Left lung (tissue), 10 donors: ENCODE measurements around the gene ATP6V1A. TPM values are rescaled to one million over a fixed set of nuclear protein-coding genes. Genes with fewer than 3 reads are reported as not detected.
A peak's percentile ranks its signal among the peaks of the same experiment; 100 is the strongest.
"Not testable (repeated sequence)": the region's sequence is repeated elsewhere in the genome, so short reads cannot be mapped to it uniquely, and the experiment has no call there.

Source experiments
- ATAC-seq: fragments of 200-7000 bp; cut with Tn5 transposase; one replicate; pipeline ENCODE4 v1.9.1; 2020; ENCODE audit warnings: moderate library complexity
- DNase-seq, 4 donors: peaks; one replicate each; pipeline ENCODE4 v3.0.0-alpha.2; 2013 to 2020
- H3K27ac ChIP-seq, 2 donors: fragments of 200-600 bp; sonication (generic) in 1 of 2; one replicate each; pipeline versions ENCODE4 v1.5.0 to v1.8.0; 2020 to 2021
- H3K27me3 ChIP-seq, 2 donors: fragments of 200-600 bp; sonication (generic) in 1 of 2; one replicate each; pipeline versions ENCODE4 v1.5.0 to v1.8.0; 2020 to 2021
- H3K36me3 ChIP-seq, 2 donors: fragments of 200-600 bp; sonication (generic) in 1 of 2; one replicate each; pipeline versions ENCODE4 v1.5.0 to v1.8.0; 2020 to 2021
- H3K4me1 ChIP-seq, 2 donors: fragments of 200-600 bp; one replicate each; pipeline ENCODE4 v1.8.0; 2021
- H3K4me3 ChIP-seq, 2 donors: fragments of 200-600 bp; sonication (generic) in 1 of 2; one replicate each; pipeline versions ENCODE4 v1.5.0 to v1.8.0; 2020 to 2021; ENCODE audit warnings: mild to moderate bottlenecking in 1 of 2
- H3K9me3 ChIP-seq, 2 donors: fragments of 200-600 bp; sonication (generic) in 1 of 2; one replicate each; pipeline versions ENCODE4 v1.5.0 to v1.8.0; 2020 to 2021
- intact Hi-C, 2 donors: fragments of 100-400 bp; cut with DNase I; formaldehyde crosslinking; loops; one replicate each; pipeline versions ENCODE4 v1.11.2 to v1.14.2; 2022
- polyA plus RNA-seq, 6 donors: library from polyadenylated mRNA; unstranded; fragments of 120-200 nt; gene quantifications; one replicate each; pipeline ENCODE4 v1.2.1, GENCODE V29; 2013; ENCODE audit not compliant: insufficient read length in 6 of 6
- total RNA-seq, 2 donors: library from RNA; stranded (reverse); fragmentation: NEBNext Ultra II Directional; extraction: Animal tissue kit (Norgen Biotek cat#: 25700); gene quantifications; one replicate each; pipeline ENCODE4 v1.2.1, GENCODE V29; 2021
- TF ChIP-seq, protein P1 (sequence below), 2 donors: fragments of 200-600 bp; sonication (generic) in 1 of 2; IDR thresholded peaks; one replicate each; pipeline versions ENCODE4 v1.5.0 to v1.8.0; 2021; ENCODE audit warnings: antibody characterized with exemption in 2 of 2
- donor health status: DM: no; HTN: yes; CAD: no.
- donor health status: DM: no; HTN: no; CAD: no.

Gene ATP6V1A
- total and polyA plus RNA-seq, 8 donors: 39.6 to 137 (median 49.9) TPM

DNA sequence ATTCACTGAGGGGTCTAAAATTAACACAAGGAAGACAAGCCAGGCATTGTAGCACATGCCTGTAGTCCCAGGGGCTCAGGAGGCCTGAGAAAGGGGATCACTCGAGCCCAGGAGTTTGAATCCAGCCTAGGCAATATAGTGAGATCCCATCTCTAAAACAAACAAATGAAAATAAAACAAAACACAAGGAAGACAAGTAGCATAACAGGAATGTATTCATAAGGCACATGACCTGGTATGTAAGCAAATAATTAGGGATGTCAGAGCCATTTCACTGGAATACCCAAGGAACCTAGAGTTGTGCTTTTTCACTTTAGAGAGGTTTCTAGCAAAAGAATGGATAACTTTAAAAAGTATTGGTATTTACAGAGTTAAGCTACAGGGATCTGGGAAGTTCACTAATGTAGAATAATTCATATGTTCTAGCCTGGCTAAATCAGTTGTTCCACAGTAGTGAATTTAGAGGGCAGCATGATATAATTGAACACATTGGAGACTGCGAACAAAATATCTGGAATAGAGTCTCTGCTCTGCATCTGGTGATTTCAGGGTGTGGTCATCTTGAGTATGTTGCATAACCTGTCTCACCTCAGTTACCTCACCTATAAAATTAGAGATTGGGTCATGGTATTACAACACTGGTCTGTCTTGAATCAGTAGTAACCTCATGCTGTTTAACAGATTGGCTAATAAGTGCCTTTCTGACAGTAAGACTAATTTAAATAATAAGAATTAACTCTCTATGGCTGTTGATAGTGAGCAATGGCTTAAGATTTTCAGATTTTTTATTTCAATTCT lies 101.0 kb downstream of the ATP6V1A start:
- intact Hi-C loops: no loop called here
- DNase-seq (peak in 1 of 4 donors; percentile 7), ATAC-seq (peak; percentile 80)
- H3K27me3 ChIP-seq: no peaks in the 10 kb centered on the region
- no peak overlapping the region for H3K27ac ChIP-seq
- no peaks in the 10 kb centered on the region for H3K4me1 ChIP-seq
- no peak overlapping the region for H3K4me3 ChIP-seq
- H3K9me3 ChIP-seq: no peaks in the 10 kb centered on the region
- H3K36me3 ChIP-seq: no peaks in the 10 kb centered on the region
- TF ChIP-seq, protein P1, sequence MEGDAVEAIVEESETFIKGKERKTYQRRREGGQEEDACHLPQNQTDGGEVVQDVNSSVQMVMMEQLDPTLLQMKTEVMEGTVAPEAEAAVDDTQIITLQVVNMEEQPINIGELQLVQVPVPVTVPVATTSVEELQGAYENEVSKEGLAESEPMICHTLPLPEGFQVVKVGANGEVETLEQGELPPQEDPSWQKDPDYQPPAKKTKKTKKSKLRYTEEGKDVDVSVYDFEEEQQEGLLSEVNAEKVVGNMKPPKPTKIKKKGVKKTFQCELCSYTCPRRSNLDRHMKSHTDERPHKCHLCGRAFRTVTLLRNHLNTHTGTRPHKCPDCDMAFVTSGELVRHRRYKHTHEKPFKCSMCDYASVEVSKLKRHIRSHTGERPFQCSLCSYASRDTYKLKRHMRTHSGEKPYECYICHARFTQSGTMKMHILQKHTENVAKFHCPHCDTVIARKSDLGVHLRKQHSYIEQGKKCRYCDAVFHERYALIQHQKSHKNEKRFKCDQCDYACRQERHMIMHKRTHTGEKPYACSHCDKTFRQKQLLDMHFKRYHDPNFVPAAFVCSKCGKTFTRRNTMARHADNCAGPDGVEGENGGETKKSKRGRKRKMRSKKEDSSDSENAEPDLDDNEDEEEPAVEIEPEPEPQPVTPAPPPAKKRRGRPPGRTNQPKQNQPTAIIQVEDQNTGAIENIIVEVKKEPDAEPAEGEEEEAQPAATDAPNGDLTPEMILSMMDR (IDR thresholded peaks at IDR 0.05): no peak

DNA sequence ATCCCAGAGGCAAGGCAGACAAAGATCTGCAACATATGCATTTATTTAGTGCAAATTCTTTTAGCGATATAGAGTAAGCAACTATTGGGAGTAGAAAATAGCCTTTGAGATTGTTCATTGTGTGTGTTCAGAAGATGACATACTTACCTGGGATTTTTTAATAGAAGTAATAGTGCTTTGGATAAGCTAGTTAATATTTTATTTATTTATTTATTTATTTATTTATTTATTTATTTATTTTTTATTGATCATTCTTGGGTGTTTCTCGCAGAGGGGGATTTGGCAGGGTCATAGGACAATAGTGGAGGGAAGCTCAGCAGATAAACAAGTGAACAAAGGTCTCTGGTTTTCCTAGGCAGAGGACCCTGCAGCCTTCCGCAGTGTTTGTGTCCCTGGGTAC lies 102.2 kb downstream of the ATP6V1A start:
- ATAC-seq, H3K9me3 ChIP-seq, H3K4me3 ChIP-seq, H3K27ac ChIP-seq, intact Hi-C loops, H3K27me3 ChIP-seq, H3K4me1 ChIP-seq, H3K36me3 ChIP-seq, DNase-seq: not testable (repeated sequence)

DNA sequence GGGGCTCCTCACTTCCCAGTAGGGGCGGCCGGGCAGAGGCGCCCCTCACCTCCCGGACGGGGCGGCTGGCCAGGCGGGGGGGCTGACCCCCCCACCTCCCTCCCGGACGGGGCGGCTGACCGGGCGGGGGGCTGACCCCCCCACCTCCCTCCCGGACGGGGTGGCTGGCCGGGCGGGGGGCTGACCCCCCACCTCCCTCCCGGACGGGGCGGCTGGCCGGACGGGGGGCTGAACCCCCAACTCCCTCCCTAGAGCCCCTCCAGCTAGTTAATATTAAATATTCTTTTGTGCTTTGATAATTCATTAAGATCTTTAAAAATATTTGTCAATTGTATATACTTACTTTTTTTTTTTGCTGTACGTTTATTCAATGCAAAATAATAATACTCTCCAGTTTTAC lies 103.0 kb downstream of the ATP6V1A start:
- intact Hi-C loops, H3K9me3 ChIP-seq, ATAC-seq, H3K27ac ChIP-seq, H3K4me3 ChIP-seq, H3K4me1 ChIP-seq, H3K27me3 ChIP-seq, H3K36me3 ChIP-seq: not testable (repeated sequence)
- peak in 1 of 4 donors; percentile 15 for DNase-seq

DNA sequence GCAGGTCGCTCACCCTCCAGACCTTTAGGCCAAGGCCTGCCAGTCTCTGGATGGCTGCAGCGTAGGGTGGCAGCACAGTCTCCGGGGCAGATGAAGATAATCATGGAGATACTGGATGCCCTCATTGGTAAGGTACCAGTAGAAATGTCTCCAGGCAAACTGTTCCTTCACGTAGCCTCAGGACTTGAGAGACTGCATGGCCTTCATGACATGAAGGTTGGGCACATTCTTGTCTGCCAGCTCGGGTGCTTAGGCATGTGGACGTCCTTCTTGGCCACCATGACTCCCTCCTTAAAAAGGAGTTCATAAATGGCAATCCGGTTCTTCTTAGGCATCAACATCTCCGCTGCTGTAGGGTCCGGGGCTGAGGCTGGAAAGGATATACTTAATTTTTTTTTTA lies 103.6 kb downstream of the ATP6V1A start:
- H3K9me3 ChIP-seq, DNase-seq, H3K27me3 ChIP-seq, intact Hi-C loops, H3K36me3 ChIP-seq, ATAC-seq, H3K4me1 ChIP-seq, H3K27ac ChIP-seq, H3K4me3 ChIP-seq: not testable (repeated sequence)

DNA sequence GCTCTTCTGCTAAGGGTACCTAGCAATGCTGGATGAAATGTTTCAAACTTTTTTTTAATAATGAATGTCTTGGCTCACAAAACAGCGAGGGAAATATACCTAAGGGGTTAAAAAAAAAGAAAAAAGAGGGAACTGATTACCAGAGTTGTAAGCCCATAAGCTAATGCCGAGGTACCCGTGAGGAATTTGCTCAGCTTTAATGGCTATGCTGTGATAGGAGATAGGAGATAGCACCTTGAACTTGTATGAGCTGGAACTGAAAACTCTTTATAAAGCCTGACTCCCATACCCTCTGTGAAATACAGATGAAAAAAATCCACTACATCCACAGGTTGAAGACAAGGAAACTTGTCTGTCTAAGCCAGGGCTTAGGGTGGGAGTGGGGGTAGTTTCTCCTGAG lies 105.7 kb downstream of the ATP6V1A start:
- Histone ChIP-seq H3K36me3 (no peaks in the 10 kb centered on the region), H3K27me3 (no peaks in the 10 kb centered on the region), H3K27ac (no peak overlapping the region), H3K9me3 (no peaks in the 10 kb centered on the region), H3K4me1 (no peaks in the 10 kb centered on the region), H3K4me3 (no peak overlapping the region)
- intact Hi-C loops: no loop called here
- TF ChIP-seq, protein P1 (IDR thresholded peaks at IDR 0.05): no peak
- ATAC-seq: no peak
- no peak for DNase-seq

Other genes with a start within 250 kb of the ATP6V1A start
- 10 to 100 TPM; 15.9 to 20.7 TPM for gene SPICE1, start 231.9 kb upstream of the ATP6V1A start, total RNA-seq
- 10 to 100 TPM; 22.7 to 29.5 (median 25.9) TPM for gene SPICE1, start 231.9 kb upstream of the ATP6V1A start, polyA plus RNA-seq
- 1 to 10 TPM; 4.1 to 4.7 TPM for gene SIDT1, start 214.5 kb upstream of the ATP6V1A start, total RNA-seq
- 1 to 10 TPM; 1.8 to 3.3 (median 2.4) TPM for gene SIDT1, start 214.5 kb upstream of the ATP6V1A start, polyA plus RNA-seq
- gene USF3, start 50.4 kb upstream of the ATP6V1A start, total RNA-seq: 10 to 100 TPM; 18.2 to 19.0 TPM
- 10 to 100 TPM; 15.4 to 19.6 (median 17.7) TPM for gene USF3, start 50.4 kb upstream of the ATP6V1A start, polyA plus RNA-seq
- 100 to 1,000 TPM in 1 of 2 donors, 10 to 100 TPM in 1; 96.9 to 132 TPM for gene NAA50, start 786 bp upstream of the ATP6V1A start, total RNA-seq
- gene NAA50, start 786 bp upstream of the ATP6V1A start, polyA plus RNA-seq: 100 to 1,000 TPM; 102 to 122 (median 114) TPM
- 1 to 10 TPM; 4.5 to 5.6 TPM for gene GRAMD1C, start 91.8 kb downstream of the ATP6V1A start, total RNA-seq
- gene GRAMD1C, start 91.8 kb downstream of the ATP6V1A start, polyA plus RNA-seq: 1 to 10 TPM; 3.1 to 6.9 (median 5.0) TPM
- 10 to 100 TPM; 10.9 to 11.2 TPM for gene ZDHHC23, start 201.0 kb downstream of the ATP6V1A start, total RNA-seq
- 1 to 10 TPM; 6.3 to 9.4 (median 7.1) TPM for gene ZDHHC23, start 201.0 kb downstream of the ATP6V1A start, polyA plus RNA-seq